IMR-90 (cell line): ENCODE measurements around the gene TMEM131. TPM values are rescaled to one million over a fixed set of nuclear protein-coding genes. Genes with fewer than 3 reads are reported as not detected.

Experiments used
- ATAC-seq: fragments of 200-7000 bp; cut with Tn5 transposase; 2 replicates; pipeline ENCODE4 v1.9.1; 2020; ENCODE audit warnings: low read depth, mild to moderate bottlenecking, moderate library complexity
- BruUV-seq: library from RNA; stranded (reverse); fragments of 400-500 nt; replicated peaks from 2 replicates; lab custom pipeline; 2021; lab: Mats Ljungman, UMichigan
- CTCF ChIA-PET: fragments of 300-600 bp; formaldehyde crosslinking; extraction: SDS; loops from one replicate; lab custom pipeline; 2021; ENCODE audit warnings: antibody characterized with exemption; lab: Yijun Ruan, JAX
- POLR2A ChIA-PET: fragments of 300-600 bp; sonication (Branson Sonifier 250); formaldehyde crosslinking; loops from one replicate; lab custom pipeline; 2022; ENCODE audit warnings: antibody characterized with exemption; ENCODE audit not compliant: unreplicated experiment; lab: Charles Lee
- DNase-seq: peaks from one replicate; pipeline ENCODE4 v3.0.0; 2013
- H2AFZ ChIP-seq: replicated peaks from 2 replicates; pipeline ENCODE3; 2013; ENCODE audit warnings: low read length, mild to moderate bottlenecking; ENCODE audit not compliant: poor library complexity
- H2AK5ac ChIP-seq: 2 replicates; pipeline ENCODE4 v1.6.1; 2013; ENCODE audit warnings: low read depth, low read length, inconsistent platforms
- H2AK9ac ChIP-seq: replicated peaks from 2 replicates; pipeline ENCODE3; 2013; ENCODE audit warnings: mild to moderate bottlenecking, low read depth, low read length, moderate library complexity; ENCODE audit not compliant: poor library complexity
- H2BK120ac ChIP-seq: 2 replicates; pipeline ENCODE4 v1.6.1; 2013; ENCODE audit warnings: low read depth, low read length, inconsistent platforms
- H2BK15ac ChIP-seq: 3 replicates; pipeline ENCODE4 v1.6.1; 2013; ENCODE audit warnings: low read depth, low read length, inconsistent platforms
- H2BK20ac ChIP-seq: 2 replicates; pipeline ENCODE4 v1.6.1; 2013; ENCODE audit warnings: low read depth, mild to moderate bottlenecking, inconsistent platforms, low read length, moderate library complexity
- H2BK5ac ChIP-seq: 2 replicates; pipeline ENCODE4 v1.6.1; 2013; ENCODE audit warnings: mild to moderate bottlenecking, low read depth, low read length, inconsistent platforms; ENCODE audit not compliant: poor library complexity, severe bottlenecking
- H3K14ac ChIP-seq: replicated peaks from 2 replicates; pipeline ENCODE4 v1.6.1; 2013; ENCODE audit warnings: low read depth, low read length, inconsistent platforms
- H3K18ac ChIP-seq: 2 replicates; pipeline ENCODE4 v1.6.1; 2013; ENCODE audit warnings: low read depth, low read length, control low read depth
- H3K23ac ChIP-seq: 2 replicates; pipeline ENCODE4 v1.6.1; 2013; ENCODE audit warnings: low read depth, low read length, inconsistent platforms
- H3K27ac ChIP-seq: 2 replicates; pipeline ENCODE4 v1.5.1; 2013; ENCODE audit warnings: mild to moderate bottlenecking, control low read depth, low read length; ENCODE audit not compliant: insufficient read depth
- H3K27me3 ChIP-seq: 2 replicates; pipeline ENCODE4 v1.6.1; 2013; ENCODE audit warnings: low read length; ENCODE audit not compliant: control insufficient read depth, insufficient read depth
- H3K36me3 ChIP-seq: 2 replicates; pipeline ENCODE4 v1.6.1; 2013; ENCODE audit warnings: low read length, mixed read lengths; ENCODE audit not compliant: control insufficient read depth, insufficient read depth
- H3K4ac ChIP-seq: 2 replicates; pipeline ENCODE4 v1.6.1; 2013; ENCODE audit warnings: low read depth, low read length, inconsistent platforms
- H3K4me1 ChIP-seq: 2 replicates; pipeline ENCODE4 v1.6.1; 2013; ENCODE audit warnings: low read length, mixed read lengths; ENCODE audit not compliant: control insufficient read depth, insufficient read depth
- H3K4me2 ChIP-seq: 2 replicates; pipeline ENCODE4 v1.6.1; 2013; ENCODE audit warnings: low read depth, mild to moderate bottlenecking, control low read depth, low read length, moderate library complexity
- H3K4me3 ChIP-seq: 2 replicates; pipeline ENCODE4 v1.5.1; 2013; ENCODE audit warnings: low read depth, mild to moderate bottlenecking, control low read depth, low read length, moderate library complexity; ENCODE audit not compliant: insufficient read depth
- H3K56ac ChIP-seq: 2 replicates; pipeline ENCODE4 v1.6.1; 2013; ENCODE audit warnings: low read length, inconsistent platforms; ENCODE audit not compliant: insufficient read depth; ENCODE audit errors: extremely low read depth
- H3K79me1 ChIP-seq, 2 experiments: 2 replicates each; pipeline ENCODE4 v1.6.1; 2013; ENCODE audit warnings: low read length in 2 of 2, inconsistent platforms in 1 of 2, low read depth in 1 of 2
- H3K9ac ChIP-seq: 2 replicates; pipeline ENCODE4 v1.6.1; 2013; ENCODE audit warnings: low read depth, low read length, control low read depth
- H3K9me1 ChIP-seq: 2 replicates; pipeline ENCODE4 v1.6.1; 2013; ENCODE audit warnings: low read length, inconsistent platforms; ENCODE audit not compliant: insufficient read depth
- H3K9me3 ChIP-seq: 2 replicates; pipeline ENCODE4 v1.6.1; 2013; ENCODE audit warnings: low read length; ENCODE audit not compliant: control insufficient read depth, insufficient read depth
- H4K20me1 ChIP-seq: 2 replicates; pipeline ENCODE4 v1.6.1; 2013; ENCODE audit warnings: low read length, inconsistent platforms; ENCODE audit not compliant: insufficient read depth
- H4K5ac ChIP-seq: 2 replicates; pipeline ENCODE4 v1.6.1; 2013; ENCODE audit warnings: mild to moderate bottlenecking, low read depth, low read length, control low read depth
- H4K8ac ChIP-seq, 2 experiments: 2 replicates each; pipeline ENCODE4 v1.6.1; 2013; ENCODE audit warnings: low read depth in 2 of 2, low read length in 2 of 2, control low read depth in 1 of 2, inconsistent platforms in 1 of 2
- H4K91ac ChIP-seq: 2 replicates; pipeline ENCODE4 v1.6.1; 2013; ENCODE audit warnings: low read depth, low read length, inconsistent platforms; ENCODE audit not compliant: insufficient read depth
- BHLHE40 ChIP-seq: fragments of 150-350 bp; IDR thresholded peaks from 2 replicates; pipeline ENCODE4 v1.6.1; 2016; ENCODE audit warnings: mild to moderate bottlenecking, low read depth, low read length
- CEBPB ChIP-seq: IDR thresholded peaks from 2 replicates; pipeline ENCODE4 v1.6.1; 2012; ENCODE audit warnings: low read depth, low read length, improper control_type of control experiment
- FOS ChIP-seq: fragments of 150-350 bp; IDR thresholded peaks from 2 replicates; pipeline ENCODE4 v1.6.1; 2016; ENCODE audit warnings: low read depth, low read length
- MAFK ChIP-seq: IDR thresholded peaks from 2 replicates; pipeline ENCODE4 v1.6.1; 2012; ENCODE audit warnings: low read depth, low read length, improper control_type of control experiment
- MAZ ChIP-seq: IDR thresholded peaks from 2 replicates; pipeline ENCODE4 v1.6.1; 2012; ENCODE audit warnings: low read depth, mild to moderate bottlenecking, low read length, improper control_type of control experiment, moderate library complexity, borderline replicate concordance
- MXI1 ChIP-seq: IDR thresholded peaks from 2 replicates; pipeline ENCODE4 v1.6.1; 2012; ENCODE audit warnings: low read depth, mild to moderate bottlenecking, low read length, moderate library complexity, borderline replicate concordance
- NFE2L2 ChIP-seq: fragments of 150-350 bp; IDR thresholded peaks from 2 replicates; pipeline ENCODE4 v1.6.1; 2016; ENCODE audit warnings: low read depth, mild to moderate bottlenecking, low read length
- POLR2A ChIP-seq: IDR thresholded peaks from 2 replicates; pipeline ENCODE4 v1.6.1; 2012; ENCODE audit warnings: mild to moderate bottlenecking, low read depth, low read length
- RAD21 ChIP-seq: IDR thresholded peaks from 2 replicates; pipeline ENCODE4 v1.6.1; 2012; ENCODE audit warnings: low read length, improper control_type of control experiment
- RCOR1 ChIP-seq: IDR thresholded peaks from 2 replicates; pipeline ENCODE4 v1.6.1; 2012; ENCODE audit warnings: mild to moderate bottlenecking, low read length, improper control_type of control experiment; ENCODE audit not compliant: insufficient replicate concordance
- RFX5 ChIP-seq: IDR thresholded peaks from 2 replicates; pipeline ENCODE4 v1.8.0; 2012; ENCODE audit warnings: low read depth, mild to moderate bottlenecking, low read length, moderate library complexity
- SMC3 ChIP-seq: fragments of 150-350 bp; IDR thresholded peaks from 2 replicates; pipeline ENCODE4 v1.6.1; 2016; ENCODE audit warnings: low read depth, mild to moderate bottlenecking, antibody characterized with exemption, low read length, moderate library complexity
- USF2 ChIP-seq: fragments of 150-350 bp; IDR thresholded peaks from 2 replicates; pipeline ENCODE4 v1.6.1; 2017; ENCODE audit warnings: mild to moderate bottlenecking, antibody characterized with exemption, low read length, low read depth
- WGBS, 2 experiments: methylation state at CpG; one replicate each; pipeline versions ENCODE4 v1.1.5 to v1.1.7; 2013; ENCODE audit warnings: missing lambda C conversion rate in 2 of 2; ENCODE audit not compliant: insufficient read length in 1 of 2; ENCODE audit errors: extremely low coverage in 2 of 2; 5-methylcytosine and 5-hydroxymethylcytosine counted together
- dilution Hi-C: fragments of 300-500 bp; cut with HindIII; formaldehyde crosslinking; loops from one replicate; pipeline ENCODE4 v1.14.3; 2018; ENCODE audit warnings: low sequenced_read_pairs; ENCODE audit not compliant: unreplicated experiment
- in situ Hi-C: fragments of 300-500 bp; cut with MboI; formaldehyde crosslinking; loops from 3 replicates; pipeline ENCODE4 v1.14.3; 2019; ENCODE audit warnings: low sequenced_read_pairs, inconsistent platforms, mixed read lengths
- intact Hi-C: fragments of 100-400 bp; cut with micrococcal nuclease; formaldehyde crosslinking; loops from 2 replicates; pipeline ENCODE4 v1.10.0; 2022
- polyA plus RNA-seq, 3 experiments: library from polyadenylated mRNA; depleted of rRNA; stranded (reverse); fragments of >200 nt; gene quantifications; 2 replicates each; pipeline ENCODE4 v1.2.3, GENCODE V29; 2012; ENCODE audit warnings: low replicate concordance in 1 of 3
- total RNA-seq: library from RNA; depleted of rRNA; stranded (reverse); fragments of >200 nt; gene quantifications from 2 replicates; pipeline ENCODE4 v1.2.3, GENCODE V29; 2012
- TF ChIP-seq, protein P1 (sequence below): conservative IDR thresholded peaks from 2 replicates; pipeline ENCODE4 v1.5.1; 2012; ENCODE audit warnings: mild to moderate bottlenecking, low read depth, low read length, improper control_type of control experiment
- TF ChIP-seq, protein P2 (sequence below): fragments of 150-350 bp; IDR thresholded peaks from 2 replicates; pipeline ENCODE4 v1.6.1; 2016; ENCODE audit warnings: low read depth, mild to moderate bottlenecking, low read length, moderate library complexity, borderline replicate concordance

The TMEM131 gene
- total and polyA plus RNA-seq, 2 of the 4 experiments (the other 2 are of a cell fraction): 13.3 to 14.0 TPM

- intact Hi-C loops: no loop called here
- in situ Hi-C loops: no loop called here
- no peak for TF ChIP-seq MAZ
- TF ChIP-seq POLR2A: no peak
- TF ChIP-seq SMC3: no peak
- TF ChIP-seq MXI1: no peak
- no peak for TF ChIP-seq FOS
- TF ChIP-seq USF2: no peak
- TF ChIP-seq, protein P1, sequence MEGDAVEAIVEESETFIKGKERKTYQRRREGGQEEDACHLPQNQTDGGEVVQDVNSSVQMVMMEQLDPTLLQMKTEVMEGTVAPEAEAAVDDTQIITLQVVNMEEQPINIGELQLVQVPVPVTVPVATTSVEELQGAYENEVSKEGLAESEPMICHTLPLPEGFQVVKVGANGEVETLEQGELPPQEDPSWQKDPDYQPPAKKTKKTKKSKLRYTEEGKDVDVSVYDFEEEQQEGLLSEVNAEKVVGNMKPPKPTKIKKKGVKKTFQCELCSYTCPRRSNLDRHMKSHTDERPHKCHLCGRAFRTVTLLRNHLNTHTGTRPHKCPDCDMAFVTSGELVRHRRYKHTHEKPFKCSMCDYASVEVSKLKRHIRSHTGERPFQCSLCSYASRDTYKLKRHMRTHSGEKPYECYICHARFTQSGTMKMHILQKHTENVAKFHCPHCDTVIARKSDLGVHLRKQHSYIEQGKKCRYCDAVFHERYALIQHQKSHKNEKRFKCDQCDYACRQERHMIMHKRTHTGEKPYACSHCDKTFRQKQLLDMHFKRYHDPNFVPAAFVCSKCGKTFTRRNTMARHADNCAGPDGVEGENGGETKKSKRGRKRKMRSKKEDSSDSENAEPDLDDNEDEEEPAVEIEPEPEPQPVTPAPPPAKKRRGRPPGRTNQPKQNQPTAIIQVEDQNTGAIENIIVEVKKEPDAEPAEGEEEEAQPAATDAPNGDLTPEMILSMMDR: no peak
- TF ChIP-seq NFE2L2: no peak
- TF ChIP-seq RAD21: no peak
- no peak for TF ChIP-seq CEBPB
- no peak for TF ChIP-seq RCOR1
- TF ChIP-seq BHLHE40: no peak
- TF ChIP-seq RFX5: no peak
- TF ChIP-seq MAFK: no peak
- TF ChIP-seq, protein P2, sequence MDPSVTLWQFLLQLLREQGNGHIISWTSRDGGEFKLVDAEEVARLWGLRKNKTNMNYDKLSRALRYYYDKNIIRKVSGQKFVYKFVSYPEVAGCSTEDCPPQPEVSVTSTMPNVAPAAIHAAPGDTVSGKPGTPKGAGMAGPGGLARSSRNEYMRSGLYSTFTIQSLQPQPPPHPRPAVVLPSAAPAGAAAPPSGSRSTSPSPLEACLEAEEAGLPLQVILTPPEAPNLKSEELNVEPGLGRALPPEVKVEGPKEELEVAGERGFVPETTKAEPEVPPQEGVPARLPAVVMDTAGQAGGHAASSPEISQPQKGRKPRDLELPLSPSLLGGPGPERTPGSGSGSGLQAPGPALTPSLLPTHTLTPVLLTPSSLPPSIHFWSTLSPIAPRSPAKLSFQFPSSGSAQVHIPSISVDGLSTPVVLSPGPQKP: no peak
Observed at GRCh38 chr2:97732436-97733340, 263.1 kb downstream of the TMEM131 start.

More at GRCh38 chr2:97732436-97733340, 263.1 kb downstream of the TMEM131 start:
- H4K5ac ChIP-seq: no peak overlapping the region
- no peak overlapping the region for H2AK9ac ChIP-seq
- dilution Hi-C loops: no loop called here
- H2BK15ac ChIP-seq: no peak overlapping the region
- ChIA-PET POLR2A (no interaction called here), CTCF (no interaction called here)
- WGBS, 2 experiments: 78% methylated on average over 7 of the region's 28 CpGs; no CpG with 5 or more reads in 1 of the 2 experiments
- ATAC-seq (no peak), DNase-seq (no peak)
- no peak overlapping the region for H3K4me3 ChIP-seq
- no peak overlapping the region for H3K4me2 ChIP-seq
- no peak overlapping the region for H2AFZ ChIP-seq
- no peak overlapping the region for H3K27ac ChIP-seq
- H4K91ac ChIP-seq: no peak overlapping the region
- no peak overlapping the region for H2AK5ac ChIP-seq
- H3K14ac ChIP-seq: no peak overlapping the region
- no peak overlapping the region for H4K8ac ChIP-seq
- no peaks in the 10 kb centered on the region for H3K9me1 ChIP-seq
- no peak overlapping the region for H3K9ac ChIP-seq
- peaks cover 4% of the 10 kb centered on the region; the same call in 1 of the 2 replicates for H3K9me3 ChIP-seq
- H3K27me3 ChIP-seq: no peaks in the 10 kb centered on the region; the same call in 1 of the 2 replicates
- BruUV-seq: no TSS peak
- no peaks in the 10 kb centered on the region for H3K4me1 ChIP-seq
- H3K36me3 ChIP-seq: no peaks in the 10 kb centered on the region
- H2BK5ac ChIP-seq: no peak overlapping the region
- no peak overlapping the region for H2BK20ac ChIP-seq
- no peak overlapping the region for H3K23ac ChIP-seq
- H3K18ac ChIP-seq: no peak overlapping the region
- no peak overlapping the region for H3K56ac ChIP-seq
- H3K79me1 ChIP-seq: no peaks in the 10 kb centered on the region
- H4K20me1 ChIP-seq: no peaks in the 10 kb centered on the region
- no peak overlapping the region for H2BK120ac ChIP-seq
- no peak overlapping the region for H3K4ac ChIP-seq
